ENCODE data around the gene INO80.

DNA sequence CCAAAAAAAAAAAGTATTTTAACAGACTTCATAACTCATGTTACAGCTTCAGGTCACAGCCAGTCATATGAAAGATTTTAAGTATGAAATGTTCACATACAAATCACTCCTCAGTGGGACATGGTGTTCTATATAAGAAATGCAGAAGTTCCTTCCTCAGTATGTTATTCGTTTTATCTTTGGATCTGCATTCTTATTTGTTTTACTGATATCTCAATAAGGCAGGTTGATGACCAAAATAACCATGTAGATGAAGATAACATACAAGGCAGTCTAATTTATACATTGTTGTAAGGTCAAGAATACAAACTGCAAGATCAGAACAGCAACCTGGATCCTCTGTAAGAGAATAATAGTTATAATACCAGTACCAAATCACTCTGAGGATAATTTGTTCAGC lies 87.2 kb downstream of the INO80 start:
- TF ChIP-seq CTCF (IDR thresholded peaks at IDR 0.05) (no peak), POLR2A (IDR thresholded peaks at IDR 0.05) (no peak)

Measured in vagina (tissue), 2 donors.